BLaER1 (cell line): Measurements from ENCODE around the gene KRTAP12-2.

Source experiments
- H3K27ac ChIP-seq: shearing (Covaris generic); formaldehyde crosslinking; 2 replicates; pipeline ENCODE4 v1.8.1; 2022
- H3K27me3 ChIP-seq: shearing (Covaris generic); formaldehyde crosslinking; 2 replicates; pipeline ENCODE4 v1.8.1; 2022
- H3K36me3 ChIP-seq: shearing (Covaris generic); formaldehyde crosslinking; 2 replicates; pipeline ENCODE4 v1.8.1; 2022
- H3K4me1 ChIP-seq: shearing (Covaris generic); formaldehyde crosslinking; 2 replicates; pipeline ENCODE4 v1.8.1; 2022
- H3K4me2 ChIP-seq: shearing (Covaris generic); formaldehyde crosslinking; 2 replicates; pipeline ENCODE4 v1.8.1; 2022
- H3K4me3 ChIP-seq: shearing (Covaris generic); formaldehyde crosslinking; 2 replicates; pipeline ENCODE4 v1.8.1; 2022
- H3K9ac ChIP-seq: shearing (Covaris generic); formaldehyde crosslinking; 2 replicates; pipeline ENCODE4 v1.8.1; 2022
- H3K9me3 ChIP-seq: shearing (Covaris generic); formaldehyde crosslinking; 2 replicates; pipeline ENCODE4 v1.8.1; 2022
- H4K20me1 ChIP-seq: shearing (Covaris generic); formaldehyde crosslinking; 2 replicates; pipeline ENCODE4 v1.8.1; 2022
- Cebpa-rat ChIP-seq: shearing (Covaris generic); IDR thresholded peaks from 2 replicates; pipeline ENCODE4 v1.8.1; 2022

Gene KRTAP12-2

GRCh38 chr21:44625756-44626155 lies 41.0 kb downstream of the KRTAP12-2 start:
- TF ChIP-seq Cebpa-rat: no peak
- Histone ChIP-seq H3K27ac (no peak overlapping the region), H3K4me2 (no peak overlapping the region), H3K27me3 (no peaks in the 10 kb centered on the region), H3K9ac (no peak overlapping the region), H3K36me3 (no peaks in the 10 kb centered on the region), H4K20me1 (no peaks in the 10 kb centered on the region), H3K9me3 (peaks cover 51% of the 10 kb centered on the region), H3K4me1 (peaks cover 23% of the 10 kb centered on the region), H3K4me3 (no peak overlapping the region)

DNA sequence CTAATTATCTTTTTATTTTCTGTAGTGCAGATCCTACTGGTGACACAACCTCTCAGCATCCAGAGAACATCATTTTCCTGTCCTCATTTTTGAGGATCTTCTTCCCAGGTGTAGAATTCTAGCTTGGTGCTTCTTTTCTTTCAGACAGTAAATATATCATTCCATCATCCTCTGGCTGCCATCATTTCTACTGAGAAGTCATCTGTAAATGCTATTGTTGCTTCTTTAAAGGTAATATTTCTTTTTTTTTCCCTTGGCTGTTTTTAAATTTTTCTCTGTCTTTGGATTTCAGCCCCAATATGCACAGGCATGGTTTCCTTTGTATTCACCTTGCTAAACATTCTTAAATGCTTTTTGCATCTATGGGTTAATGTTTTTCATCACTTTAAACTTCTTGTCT lies 43.2 kb downstream of the KRTAP12-2 start:
- no peak overlapping the region for H3K4me2 ChIP-seq
- no peak overlapping the region for H3K9ac ChIP-seq
- H3K4me1 ChIP-seq: peaks cover 19% of the 10 kb centered on the region
- TF ChIP-seq Cebpa-rat: no peak
- H3K36me3 ChIP-seq: no peaks in the 10 kb centered on the region
- H3K27ac ChIP-seq: no peak overlapping the region
- no peaks in the 10 kb centered on the region for H3K27me3 ChIP-seq
- H4K20me1 ChIP-seq: no peaks in the 10 kb centered on the region
- peaks cover 43% of the 10 kb centered on the region for H3K9me3 ChIP-seq
- no peak overlapping the region for H3K4me3 ChIP-seq

DNA sequence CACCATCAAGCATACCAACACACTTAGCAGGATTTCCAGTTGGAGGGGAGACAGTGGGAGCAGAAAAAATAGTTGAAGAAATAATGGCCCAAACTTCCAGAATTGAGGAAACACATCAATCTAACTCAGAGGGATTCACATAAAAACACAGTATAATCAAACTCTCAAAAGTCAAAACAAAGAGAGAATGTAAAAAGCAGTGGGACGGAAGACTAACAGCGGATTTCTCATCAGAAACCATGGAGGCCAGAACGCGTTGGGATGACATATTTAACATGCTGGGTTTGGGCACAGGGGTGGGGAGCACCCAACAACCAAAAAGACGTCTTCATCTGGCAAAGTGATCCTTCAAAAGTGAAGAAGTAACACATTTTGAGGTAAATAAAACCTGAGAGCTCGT lies 46.8 kb downstream of the KRTAP12-2 start:
- Histone ChIP-seq H3K36me3 (no peaks in the 10 kb centered on the region), H3K4me3 (no peak overlapping the region), H3K9me3 (peaks cover 35% of the 10 kb centered on the region), H3K27me3 (no peaks in the 10 kb centered on the region), H4K20me1 (no peaks in the 10 kb centered on the region), H3K9ac (no peak overlapping the region), H3K4me1 (peaks cover 36% of the 10 kb centered on the region), H3K27ac (no peak overlapping the region), H3K4me2 (no peak overlapping the region)
- TF ChIP-seq Cebpa-rat: no peak

DNA sequence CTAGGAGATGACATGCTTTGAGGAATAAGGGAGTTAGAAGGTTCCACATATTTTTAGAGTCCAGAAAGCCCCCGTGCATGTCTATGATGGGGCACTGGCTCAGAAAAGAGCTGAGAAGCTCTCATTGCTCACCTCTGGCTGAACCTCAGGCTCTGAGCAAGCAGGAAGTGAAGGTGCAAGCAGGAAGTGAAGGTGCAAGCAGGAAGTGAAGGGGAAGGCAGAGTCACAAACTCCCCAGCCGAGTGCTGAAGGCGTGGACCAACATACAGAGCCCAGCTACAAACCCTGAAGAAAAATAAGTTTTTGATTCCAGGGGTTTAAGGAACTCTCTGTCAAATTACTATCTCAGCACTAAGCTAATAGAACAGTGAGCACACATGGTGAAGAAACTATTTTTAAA lies 47.8 kb downstream of the KRTAP12-2 start:
- Histone ChIP-seq H3K9me3 (peaks cover 25% of the 10 kb centered on the region), H3K27me3 (no peaks in the 10 kb centered on the region), H4K20me1 (no peaks in the 10 kb centered on the region), H3K4me3 (no peak overlapping the region), H3K4me1 (peaks cover 44% of the 10 kb centered on the region), H3K4me2 (peak overlapping the region; percentile 59), H3K27ac (peak overlapping the region; percentile 22; the same call in 1 of the 2 replicates), H3K36me3 (no peaks in the 10 kb centered on the region), H3K9ac (no peak overlapping the region)
- no peak for TF ChIP-seq Cebpa-rat

GRCh38 chr21:44618504-44618903 lies 48.2 kb downstream of the KRTAP12-2 start:
- H3K4me3 ChIP-seq: no peak overlapping the region
- peak overlapping the region; percentile 22; the same call in 1 of the 2 replicates for H3K27ac ChIP-seq
- no peak for TF ChIP-seq Cebpa-rat
- H3K27me3 ChIP-seq: no peaks in the 10 kb centered on the region
- H4K20me1 ChIP-seq: no peaks in the 10 kb centered on the region
- H3K4me1 ChIP-seq: peaks cover 44% of the 10 kb centered on the region
- H3K9ac ChIP-seq: no peak overlapping the region
- H3K36me3 ChIP-seq: no peaks in the 10 kb centered on the region
- peak overlapping the region; percentile 59 for H3K4me2 ChIP-seq
- H3K9me3 ChIP-seq: peaks cover 21% of the 10 kb centered on the region

DNA sequence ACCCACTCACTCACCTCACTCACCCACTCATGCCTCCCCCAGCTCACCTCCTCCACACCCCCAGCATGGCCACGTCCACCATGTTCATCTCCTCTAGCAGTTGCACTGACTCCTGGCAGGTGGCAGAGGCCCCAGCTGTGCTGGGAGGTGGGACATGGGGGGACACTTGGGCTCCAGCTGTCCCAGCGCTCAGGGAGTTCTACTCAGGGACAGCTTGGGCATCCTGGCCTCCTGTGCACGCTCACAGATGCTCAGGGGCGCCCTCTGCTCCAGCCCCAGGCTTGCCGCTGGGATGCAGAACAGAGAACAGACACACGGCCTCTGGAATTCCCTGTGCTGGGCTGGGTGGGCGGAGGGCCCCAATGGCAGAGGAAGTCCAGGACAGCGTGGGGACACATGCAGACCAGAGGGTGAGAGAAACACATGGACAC lies 49.6 kb downstream of the KRTAP12-2 start:
- TF ChIP-seq Cebpa-rat: no peak

DNA sequence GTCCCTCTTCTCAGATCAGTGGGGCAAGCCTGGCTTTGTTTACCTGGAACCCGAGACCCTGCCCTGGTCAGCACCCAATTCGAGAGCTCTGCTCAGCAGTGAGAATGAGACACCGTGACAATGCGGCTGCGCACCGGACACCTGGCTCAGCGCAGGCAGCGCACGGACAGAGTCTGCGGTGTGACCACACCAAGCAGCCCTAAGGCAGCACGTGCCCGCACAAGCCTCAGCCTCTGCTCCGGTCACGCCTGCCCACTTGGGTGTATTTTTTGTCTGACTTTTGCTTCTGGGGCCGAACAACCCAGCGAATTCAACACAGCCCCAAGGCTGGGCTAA lies 50.2 kb downstream of the KRTAP12-2 start:
- Histone ChIP-seq H3K4me3 (no peak overlapping the region), H4K20me1 (no peaks in the 10 kb centered on the region), H3K36me3 (no peaks in the 10 kb centered on the region), H3K27me3 (no peaks in the 10 kb centered on the region), H3K9me3 (peaks cover 18% of the 10 kb centered on the region), H3K4me1 (peaks cover 44% of the 10 kb centered on the region), H3K9ac (0 out of 2 replicates have a peak overlapping the region, but pooled peaks have one; percentile 5), H3K27ac (no peak overlapping the region), H3K4me2 (peak overlapping the region; percentile 71)
- no peak for TF ChIP-seq Cebpa-rat

More for the DNA sequence above, 49.6 kb downstream of the KRTAP12-2 start:
- no peak overlapping the region for H3K4me2 ChIP-seq
- no peak overlapping the region for H3K9ac ChIP-seq
- H3K27ac ChIP-seq: no peak overlapping the region
- H3K9me3 ChIP-seq: peaks cover 13% of the 10 kb centered on the region
- peaks cover 44% of the 10 kb centered on the region for H3K4me1 ChIP-seq
- no peaks in the 10 kb centered on the region for H3K27me3 ChIP-seq
- H3K36me3 ChIP-seq: no peaks in the 10 kb centered on the region
- no peaks in the 10 kb centered on the region for H4K20me1 ChIP-seq
- H3K4me3 ChIP-seq: no peak overlapping the region
